GM12874 (cell line): Measurements from ENCODE around the gene POLR2H.

Source experiments
- CTCF ChIP-seq: IDR thresholded peaks from 2 replicates; pipeline ENCODE4 v1.5.1; 2011; ENCODE audit warnings: low read depth, mild to moderate bottlenecking, control low read depth, low read length, moderate library complexity; ENCODE audit not compliant: insufficient read depth

Gene POLR2H

DNA sequence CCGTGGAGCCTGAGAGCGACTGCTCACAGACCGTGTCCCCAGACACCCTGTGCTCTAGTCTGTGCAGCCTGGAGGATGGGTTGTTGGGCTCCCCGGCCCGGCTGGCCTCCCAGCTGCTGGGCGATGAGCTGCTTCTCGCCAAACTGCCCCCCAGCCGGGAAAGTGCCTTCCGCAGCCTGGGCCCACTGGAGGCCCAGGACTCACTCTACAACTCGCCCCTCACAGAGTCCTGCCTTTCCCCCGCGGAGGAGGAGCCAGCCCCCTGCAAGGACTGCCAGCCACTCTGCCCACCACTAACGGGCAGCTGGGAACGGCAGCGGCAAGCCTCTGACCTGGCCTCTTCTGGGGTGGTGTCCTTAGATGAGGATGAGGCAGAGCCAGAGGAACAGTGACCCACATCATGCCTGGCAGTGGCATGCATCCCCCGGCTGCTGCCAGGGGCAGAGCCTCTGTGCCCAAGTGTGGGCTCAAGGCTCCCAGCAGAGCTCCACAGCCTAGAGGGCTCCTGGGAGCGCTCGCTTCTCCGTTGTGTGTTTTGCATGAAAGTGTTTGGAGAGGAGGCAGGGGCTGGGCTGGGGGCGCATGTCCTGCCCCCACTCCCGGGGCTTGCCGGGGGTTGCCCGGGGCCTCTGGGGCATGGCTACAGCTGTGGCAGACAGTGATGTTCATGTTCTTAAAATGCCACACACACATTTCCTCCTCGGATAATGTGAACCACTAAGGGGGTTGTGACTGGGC lies 16.8 kb upstream of the POLR2H start:
- TF ChIP-seq CTCF = no peak

GRCh38 chr3:184345317-184346144 lies 16.0 kb upstream of the POLR2H start:
- TF ChIP-seq CTCF = peak; percentile 46

GRCh38 chr3:184346480-184347190 lies 14.9 kb upstream of the POLR2H start:
- no peak for TF ChIP-seq CTCF

GRCh38 chr3:184347321-184348056 lies 14.0 kb upstream of the POLR2H start:
- no peak for TF ChIP-seq CTCF

GRCh38 chr3:184348057-184348382 lies 13.5 kb upstream of the POLR2H start:
- TF ChIP-seq CTCF = no peak

- TF ChIP-seq CTCF = no peak
These were observed 11.7 kb upstream of the POLR2H start for GRCh38 chr3:184349563-184350470.
